OCI-LY1 (cell line): ENCODE results near the gene MACF1.

Experiments used
- H2AFZ ChIP-seq: fragments of 200-600 bp; sonication (generic), shearing (Covaris generic); 2 replicates; pipeline ENCODE4 v1.6.0; 2014; ENCODE audit warnings: antibody characterized with exemption, mild to moderate bottlenecking, low read length
- H3F3A ChIP-seq: fragments of 200-600 bp; sonication (generic), shearing (Covaris generic); 2 replicates; pipeline ENCODE4 v1.6.0; 2014; ENCODE audit warnings: mild to moderate bottlenecking, antibody characterized with exemption, low read length, moderate library complexity; ENCODE audit not compliant: insufficient read depth
- H3K27ac ChIP-seq: fragments of 200-600 bp; sonication (generic); 2 replicates; pipeline ENCODE4 v1.5.1; 2014; ENCODE audit warnings: low read length, mixed run types, mild to moderate bottlenecking, low read depth; ENCODE audit not compliant: poor library complexity, severe bottlenecking
- H3K27me3 ChIP-seq: fragments of 200-600 bp; sonication (generic); 2 replicates; pipeline ENCODE4 v1.6.0; 2014; ENCODE audit warnings: antibody characterized with exemption, mild to moderate bottlenecking, low read length, moderate library complexity; ENCODE audit not compliant: insufficient read depth
- H3K36me3 ChIP-seq: fragments of 200-600 bp; sonication (generic); 2 replicates; pipeline ENCODE4 v1.6.1; 2014; ENCODE audit warnings: mild to moderate bottlenecking, antibody characterized with exemption, low read length, moderate library complexity, mixed read lengths; ENCODE audit not compliant: insufficient read depth
- H3K4me1 ChIP-seq: fragments of 200-600 bp; sonication (generic); 2 replicates; pipeline ENCODE4 v1.5.1; 2014; ENCODE audit warnings: mild to moderate bottlenecking, low read length, moderate library complexity; ENCODE audit not compliant: insufficient read depth, severe bottlenecking
- H3K4me2 ChIP-seq: fragments of 200-600 bp; sonication (generic), shearing (Covaris generic); 2 replicates; pipeline ENCODE4 v1.6.1; 2014; ENCODE audit warnings: low read length
- H3K4me3 ChIP-seq: fragments of 200-600 bp; sonication (generic); 2 replicates; pipeline ENCODE4 v1.5.1; 2014; ENCODE audit warnings: low read length, low read depth, mild to moderate bottlenecking, mixed read lengths; ENCODE audit not compliant: poor library complexity, severe bottlenecking
- H3K79me2 ChIP-seq: fragments of 200-600 bp; shearing (Covaris generic); 2 replicates; pipeline ENCODE4 v1.6.1; 2016; ENCODE audit warnings: mixed run types, low read length, mixed read lengths; ENCODE audit not compliant: insufficient read depth
- H3K9ac ChIP-seq: fragments of 200-600 bp; sonication (generic), shearing (Covaris generic); 2 replicates; pipeline ENCODE4 v1.6.1; 2014; ENCODE audit warnings: mild to moderate bottlenecking, low read length, mixed read lengths
- H3K9me2 ChIP-seq: fragments of 200-600 bp; sonication (generic), shearing (Covaris generic); 2 replicates; pipeline ENCODE4 v1.6.1; 2014; ENCODE audit warnings: low read depth, mild to moderate bottlenecking, low read length, mixed read lengths
- H3K9me3 ChIP-seq: fragments of 200-600 bp; shearing (Covaris generic); 2 replicates; pipeline ENCODE4 v1.6.1; 2014; ENCODE audit warnings: low read length, mixed read lengths
- H4K20me1 ChIP-seq: fragments of 200-600 bp; sonication (generic), shearing (Covaris generic); 2 replicates; pipeline ENCODE4 v1.6.0; 2016; ENCODE audit warnings: mild to moderate bottlenecking, low read length; ENCODE audit not compliant: insufficient read depth
- CTCF ChIP-seq: fragments of 200-600 bp; sonication (generic), shearing (Covaris generic); IDR thresholded peaks from 2 replicates; pipeline ENCODE4 v1.5.1; 2017; ENCODE audit warnings: mild to moderate bottlenecking, antibody characterized with exemption, low read length, moderate library complexity, mixed read lengths
- EZH2 ChIP-seq: fragments of 200-600 bp; sonication (generic), shearing (Covaris generic); IDR thresholded peaks from 2 replicates; pipeline ENCODE4 v1.8.0; 2017; ENCODE audit warnings: borderline replicate concordance, mixed run types, mild to moderate bottlenecking, antibody characterized with exemption, low read length, moderate library complexity, mixed read lengths

The MACF1 gene

DNA sequence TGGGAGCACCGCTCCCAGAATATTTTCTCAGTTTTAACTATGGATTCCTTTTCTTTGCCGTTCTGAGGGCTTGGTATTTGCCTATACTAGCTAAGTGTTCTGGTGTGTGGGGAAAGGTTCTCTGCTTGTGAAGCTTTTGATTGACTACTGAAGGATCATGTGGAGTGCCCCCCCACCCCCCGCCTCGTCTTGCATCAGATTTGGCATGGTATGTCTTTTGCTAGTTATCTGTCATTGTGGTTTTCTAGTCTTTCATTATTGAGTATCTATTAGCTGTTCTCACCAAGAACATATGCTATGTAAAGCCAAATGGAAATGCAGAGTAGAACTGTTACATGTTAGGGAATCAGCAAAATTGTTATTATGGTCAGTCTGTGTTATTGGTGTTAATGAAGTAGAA lies 58.3 kb downstream of the MACF1 start:
- no peak overlapping the region for H3K27ac ChIP-seq

DNA sequence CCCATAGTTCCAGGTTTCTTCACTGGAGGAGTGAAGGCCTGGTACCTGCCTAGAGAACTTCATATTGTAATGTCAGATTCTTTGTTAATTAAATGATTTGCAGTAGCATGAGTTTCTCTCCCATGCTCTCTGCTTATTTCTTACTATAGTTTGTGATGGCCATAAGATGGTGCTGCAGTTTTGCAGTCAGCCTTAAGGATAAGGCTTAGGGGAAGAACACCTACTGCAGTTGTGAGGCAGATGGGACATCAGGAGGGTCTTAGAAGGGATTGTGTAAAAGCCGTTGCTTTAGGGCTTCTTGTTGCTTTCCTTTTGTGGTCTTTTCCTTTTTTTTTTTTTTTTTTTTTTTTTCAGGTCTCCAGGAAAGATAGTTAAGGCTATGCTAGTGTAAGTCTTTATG lies 61.8 kb downstream of the MACF1 start:
- Histone ChIP-seq H4K20me1 (no peaks in the 10 kb centered on the region), H3F3A (no peaks in the 10 kb centered on the region), H3K4me3 (no peak overlapping the region), H3K4me1 (peaks cover 18% of the 10 kb centered on the region), H3K9me2 (no peaks in the 10 kb centered on the region), H3K79me2 (no peaks in the 10 kb centered on the region), H3K27ac (no peak overlapping the region), H3K36me3 (peaks cover 3% of the 10 kb centered on the region), H3K9me3 (no peaks in the 10 kb centered on the region), H2AFZ (no peak overlapping the region), H3K4me2 (no peak overlapping the region), H3K27me3 (no peaks in the 10 kb centered on the region), H3K9ac (no peak overlapping the region)
- no peak for TF ChIP-seq EZH2
- TF ChIP-seq CTCF = peak; percentile 54; the same call in 1 of the 2 replicates

More for the DNA sequence above, 58.3 kb downstream of the MACF1 start:
- Histone ChIP-seq H4K20me1 (no peaks in the 10 kb centered on the region), H3K9me2 (no peaks in the 10 kb centered on the region), H3K36me3 (peaks cover 24% of the 10 kb centered on the region; the same call in 1 of the 2 replicates), H3F3A (no peaks in the 10 kb centered on the region), H3K9me3 (no peaks in the 10 kb centered on the region), H3K4me1 (no peaks in the 10 kb centered on the region), H2AFZ (no peak overlapping the region), H3K4me3 (no peak overlapping the region), H3K79me2 (no peaks in the 10 kb centered on the region), H3K4me2 (no peak overlapping the region), H3K27me3 (no peaks in the 10 kb centered on the region), H3K9ac (no peak overlapping the region)
- TF ChIP-seq EZH2 = no peak
- TF ChIP-seq CTCF = no peak

- peaks cover 3% of the 10 kb centered on the region for H3K36me3 ChIP-seq
- no peak overlapping the region for H3K27ac ChIP-seq
- TF ChIP-seq EZH2 = no peak
- H3K9ac ChIP-seq = no peak overlapping the region
- H3K79me2 ChIP-seq = no peaks in the 10 kb centered on the region
- H3K9me3 ChIP-seq = no peaks in the 10 kb centered on the region
- no peaks in the 10 kb centered on the region for H3F3A ChIP-seq
- H3K9me2 ChIP-seq = no peaks in the 10 kb centered on the region
- no peaks in the 10 kb centered on the region for H3K27me3 ChIP-seq
- no peak overlapping the region for H3K4me2 ChIP-seq
- H2AFZ ChIP-seq = no peak overlapping the region
- H4K20me1 ChIP-seq = no peaks in the 10 kb centered on the region
- peaks cover 18% of the 10 kb centered on the region for H3K4me1 ChIP-seq
- no peak overlapping the region for H3K4me3 ChIP-seq
Observed at GRCh38 chr1:39266792-39267191, 62.3 kb downstream of the MACF1 start.

GRCh38 chr1:39268112-39268581 lies 63.7 kb downstream of the MACF1 start:
- no peak for TF ChIP-seq EZH2
- no peak for TF ChIP-seq CTCF
- peaks cover 3% of the 10 kb centered on the region; the same call in 1 of the 2 replicates for H3K36me3 ChIP-seq
- no peak overlapping the region for H3K4me3 ChIP-seq
- H3K4me1 ChIP-seq = peaks cover 18% of the 10 kb centered on the region
- no peaks in the 10 kb centered on the region for H4K20me1 ChIP-seq
- H3K4me2 ChIP-seq = no peak overlapping the region
- no peak overlapping the region for H3K9ac ChIP-seq
- H3K9me2 ChIP-seq = no peaks in the 10 kb centered on the region
- no peaks in the 10 kb centered on the region for H3K9me3 ChIP-seq
- no peaks in the 10 kb centered on the region for H3K27me3 ChIP-seq
- H3F3A ChIP-seq = no peaks in the 10 kb centered on the region
- H2AFZ ChIP-seq = no peak overlapping the region
- H3K79me2 ChIP-seq = no peaks in the 10 kb centered on the region
- H3K27ac ChIP-seq = no peak overlapping the region
